Skeletal muscle tissue (tissue), 4 donors: Measurements from ENCODE around the gene AFF1. TPM values are rescaled to one million over a fixed set of nuclear protein-coding genes. Genes with fewer than 3 reads are reported as not detected.

Source experiments
- H3K27ac ChIP-seq: one replicate; pipeline ENCODE4 v1.7.0; 2013; ENCODE audit warnings: mild to moderate bottlenecking, low read depth, low read length, inconsistent platforms
- H3K27me3 ChIP-seq, 3 donors: one replicate each; pipeline ENCODE4 v1.7.0; 2013; ENCODE audit warnings: low read length in 3 of 3; ENCODE audit not compliant: control insufficient read depth in 3 of 3, insufficient read depth in 3 of 3
- H3K36me3 ChIP-seq, 3 donors: one replicate each; pipeline ENCODE4 v1.7.0; 2013; ENCODE audit warnings: low read length in 3 of 3; ENCODE audit not compliant: control insufficient read depth in 3 of 3, insufficient read depth in 3 of 3
- H3K4me1 ChIP-seq, 3 donors: one replicate each; pipeline ENCODE4 v1.7.0; 2013; ENCODE audit warnings: low read length in 3 of 3, mild to moderate bottlenecking in 3 of 3; ENCODE audit not compliant: control insufficient read depth in 3 of 3, insufficient read depth in 3 of 3
- H3K4me3 ChIP-seq, 3 donors: one replicate each; pipeline ENCODE4 v1.7.0; 2013; ENCODE audit warnings: low read length in 3 of 3
- H3K9ac ChIP-seq, 3 donors: one replicate each; pipeline ENCODE4 v1.7.0; 2013; ENCODE audit warnings: low read length in 3 of 3, mild to moderate bottlenecking in 3 of 3, moderate library complexity in 2 of 3, low read depth in 1 of 3
- H3K9me3 ChIP-seq, 3 donors: one replicate each; pipeline ENCODE4 v1.7.0; 2013; ENCODE audit warnings: low read length in 3 of 3; ENCODE audit not compliant: control insufficient read depth in 3 of 3
- total RNA-seq: library from RNA; depleted of rRNA; stranded (reverse); fragments of >200 nt; gene quantifications from one replicate; pipeline ENCODE4 v1.2.3, GENCODE V29; 2014
- donor health status: Osteomylitis.

AFF1 gene
- total RNA-seq, 1 donor from 2014 or later, result 21.9 TPM

GRCh38 chr4:87122252-87122651, 187.4 kb downstream of the AFF1 start:
- Histone ChIP-seq H3K4me1 (peaks cover 50 to 59% (median 53%) of the 10 kb centered on the region in 3 donors), H3K9ac (peak overlapping the region; percentile 50 to 60 (median 60)), H3K4me3 (peak overlapping the region in 2 of 3 donors; percentile 17 to 21), H3K9me3 (no peaks in the 10 kb centered on the region), H3K27me3 (no peaks in the 10 kb centered on the region), H3K27ac (peak overlapping the region; percentile 87), H3K36me3 (peaks cover 8 to 24% (median 22%) of the 10 kb centered on the region in 3 donors)

- no peak overlapping the region for H3K27ac ChIP-seq
- no peaks in the 10 kb centered on the region for H3K27me3 ChIP-seq
- no peak overlapping the region for H3K9ac ChIP-seq
- H3K36me3 ChIP-seq, result peaks cover 25 to 53% (median 51%) of the 10 kb centered on the region in 3 donors
- no peaks in the 10 kb centered on the region for H3K9me3 ChIP-seq
- H3K4me3 ChIP-seq, result no peak overlapping the region
- H3K4me1 ChIP-seq, result peaks cover 18 to 23% (median 19%) of the 10 kb centered on the region in 3 donors
Observed at GRCh38 chr4:87126056-87126455, 191.2 kb downstream of the AFF1 start.

- no peaks in the 10 kb centered on the region for H3K9me3 ChIP-seq
- H3K36me3 ChIP-seq, result peaks cover 32 to 71% (median 66%) of the 10 kb centered on the region in 3 donors
- no peaks in the 10 kb centered on the region for H3K27me3 ChIP-seq
- H3K4me1 ChIP-seq, result peaks cover 3 to 4% (median 4%) of the 10 kb centered on the region in 3 donors
- H3K4me3 ChIP-seq, result no peak overlapping the region
- H3K27ac ChIP-seq, result no peak overlapping the region
- no peak overlapping the region for H3K9ac ChIP-seq
Observed at GRCh38 chr4:87128006-87128705, 193.3 kb downstream of the AFF1 start.

GRCh38 chr4:87129681-87130080, 194.9 kb downstream of the AFF1 start:
- Histone ChIP-seq H3K27ac (no peak overlapping the region), H3K9me3 (no peaks in the 10 kb centered on the region), H3K27me3 (no peaks in the 10 kb centered on the region), H3K36me3 (peaks cover 44 to 84% (median 78%) of the 10 kb centered on the region in 3 donors), H3K4me3 (no peak overlapping the region), H3K4me1 (peaks cover 0 to 5% (median 5%) of the 10 kb centered on the region in 3 donors), H3K9ac (no peak overlapping the region)

GRCh38 chr4:87130985-87131703, 196.3 kb downstream of the AFF1 start:
- Histone ChIP-seq H3K27ac (no peak overlapping the region), H3K4me1 (peaks cover 0 to 5% (median 5%) of the 10 kb centered on the region in 3 donors), H3K36me3 (peaks cover 39 to 83% (median 75%) of the 10 kb centered on the region in 3 donors)

GRCh38 chr4:87132035-87132434, 197.2 kb downstream of the AFF1 start:
- H3K9me3 ChIP-seq, result no peaks in the 10 kb centered on the region
- no peak overlapping the region for H3K9ac ChIP-seq
- H3K4me3 ChIP-seq, result no peak overlapping the region
- peaks cover 43 to 82% (median 78%) of the 10 kb centered on the region in 3 donors for H3K36me3 ChIP-seq
- H3K27ac ChIP-seq, result no peak overlapping the region
- peaks cover 0 to 5% (median 5%) of the 10 kb centered on the region in 3 donors for H3K4me1 ChIP-seq
- H3K27me3 ChIP-seq, result no peaks in the 10 kb centered on the region

More at GRCh38 chr4:87130985-87131703, 196.3 kb downstream of the AFF1 start:
- Histone ChIP-seq H3K9ac (no peak overlapping the region), H3K4me3 (no peak overlapping the region), H3K27me3 (no peaks in the 10 kb centered on the region), H3K9me3 (no peaks in the 10 kb centered on the region)

- Histone ChIP-seq H3K4me3 (no peak overlapping the region), H3K4me1 (peaks cover 0 to 5% (median 5%) of the 10 kb centered on the region in 3 donors), H3K9ac (no peak overlapping the region), H3K27me3 (no peaks in the 10 kb centered on the region), H3K36me3 (peaks cover 34 to 82% (median 77%) of the 10 kb centered on the region in 3 donors), H3K9me3 (no peaks in the 10 kb centered on the region), H3K27ac (no peak overlapping the region)
Observed at GRCh38 chr4:87133183-87133582, 198.4 kb downstream of the AFF1 start.

GRCh38 chr4:87134122-87134521, 199.3 kb downstream of the AFF1 start:
- H3K27me3 ChIP-seq, result no peaks in the 10 kb centered on the region
- H3K9me3 ChIP-seq, result no peaks in the 10 kb centered on the region
- H3K4me3 ChIP-seq, result no peak overlapping the region
- H3K9ac ChIP-seq, result no peak overlapping the region
- peaks cover 29 to 76% (median 70%) of the 10 kb centered on the region in 3 donors for H3K36me3 ChIP-seq
- peaks cover 0 to 5% (median 5%) of the 10 kb centered on the region in 3 donors for H3K4me1 ChIP-seq
- H3K27ac ChIP-seq, result no peak overlapping the region

GRCh38 chr4:87141428-87141827, 206.6 kb downstream of the AFF1 start:
- H3K9me3 ChIP-seq, result no peaks in the 10 kb centered on the region

GRCh38 chr4:87144356-87144755, 209.5 kb downstream of the AFF1 start:
- Histone ChIP-seq H3K9ac (no peak overlapping the region), H3K4me1 (peaks cover 0 to 7% (median 6%) of the 10 kb centered on the region in 3 donors), H3K27ac (no peak overlapping the region), H3K9me3 (no peaks in the 10 kb centered on the region), H3K4me3 (no peak overlapping the region), H3K36me3 (peaks cover 5 to 20% (median 18%) of the 10 kb centered on the region in 3 donors), H3K27me3 (no peaks in the 10 kb centered on the region)

More at GRCh38 chr4:87141428-87141827, 206.6 kb downstream of the AFF1 start:
- peaks cover 6 to 37% (median 34%) of the 10 kb centered on the region in 3 donors for H3K36me3 ChIP-seq
- no peak overlapping the region for H3K4me3 ChIP-seq
- H3K27ac ChIP-seq, result no peak overlapping the region
- no peaks in the 10 kb centered on the region for H3K27me3 ChIP-seq
- peaks cover 0 to 7% (median 6%) of the 10 kb centered on the region in 3 donors for H3K4me1 ChIP-seq
- H3K9ac ChIP-seq, result no peak overlapping the region
